Esophagus muscularis mucosa (tissue), 2 donors: Measurements from ENCODE around the gene NCOA1.

Experiments used
- POLR2A ChIP-seq: fragments of 450-650 bp; IDR thresholded peaks from one replicate; pipeline ENCODE4 v1.6.1; 2017; ENCODE audit warnings: antibody characterized with exemption, moderate library complexity, mild to moderate bottlenecking, low read depth
- POLR2AphosphoS5 ChIP-seq, 2 donors: sonication (generic); formaldehyde crosslinking; IDR thresholded peaks; one replicate each; pipeline ENCODE4 v1.6.1; 2017; ENCODE audit warnings: antibody characterized with exemption in 2 of 2

DNA sequence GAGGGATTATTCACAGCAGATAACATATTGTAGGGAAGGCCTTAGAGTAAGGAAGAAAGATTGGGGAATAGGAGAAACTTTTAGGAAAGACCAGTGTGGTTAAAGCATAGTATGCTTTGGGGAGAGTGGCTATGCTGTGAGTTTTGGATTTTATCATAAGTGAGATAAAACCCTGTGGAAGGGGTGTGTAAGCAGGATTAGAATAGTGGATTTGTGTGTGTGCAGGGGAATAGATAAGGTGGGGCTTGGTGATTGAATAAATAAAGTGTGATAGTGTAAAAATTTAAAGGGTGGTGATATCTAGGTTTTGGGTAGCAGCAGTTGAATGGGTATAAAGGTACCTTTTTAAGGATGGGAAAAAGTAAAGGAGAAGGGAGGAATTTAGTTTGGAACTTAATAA, 137.7 kb downstream of the NCOA1 start:
- TF ChIP-seq POLR2A, result no peak
- TF ChIP-seq POLR2AphosphoS5 (IDR thresholded peaks at IDR 0.05), result no peak
